NB4 (cell line): Measurements from ENCODE around the gene PPM1L.
"Not testable (repeated sequence)": the region's sequence is repeated elsewhere in the genome, so short reads cannot be mapped to it uniquely, and the experiment has no call there.

ENCODE experiments used
- DNase-seq: peaks from one replicate; pipeline ENCODE4 v3.0.0; 2010; ENCODE audit warnings: low read depth
- H3K4me3 ChIP-seq: one replicate; pipeline ENCODE4 v1.5.1; 2011; ENCODE audit warnings: mild to moderate bottlenecking, low read depth, low read length, moderate library complexity
- MYC ChIP-seq: IDR thresholded peaks from 2 replicates; pipeline ENCODE4 v1.6.1; 2011; ENCODE audit warnings: low read depth, low read length
- POLR2A ChIP-seq: IDR thresholded peaks from 2 replicates; pipeline ENCODE4 v1.6.1; 2011; ENCODE audit warnings: mild to moderate bottlenecking; ENCODE audit not compliant: insufficient read length; ENCODE audit errors: extremely low read depth
- TF ChIP-seq, protein P1 (sequence below): IDR thresholded peaks from one replicate; pipeline ENCODE4 v1.5.1; 2012; ENCODE audit warnings: low read depth, low read length
- TF ChIP-seq, protein P2 (sequence below): IDR thresholded peaks from 2 replicates; pipeline ENCODE4 v1.6.1; 2011; ENCODE audit warnings: low read depth, low read length

Gene PPM1L

GRCh38 chr3:161008086-161008485 is 252.1 kb downstream of the PPM1L start:
- TF ChIP-seq POLR2A (no peak), MYC (no peak)
- TF ChIP-seq, protein P1, sequence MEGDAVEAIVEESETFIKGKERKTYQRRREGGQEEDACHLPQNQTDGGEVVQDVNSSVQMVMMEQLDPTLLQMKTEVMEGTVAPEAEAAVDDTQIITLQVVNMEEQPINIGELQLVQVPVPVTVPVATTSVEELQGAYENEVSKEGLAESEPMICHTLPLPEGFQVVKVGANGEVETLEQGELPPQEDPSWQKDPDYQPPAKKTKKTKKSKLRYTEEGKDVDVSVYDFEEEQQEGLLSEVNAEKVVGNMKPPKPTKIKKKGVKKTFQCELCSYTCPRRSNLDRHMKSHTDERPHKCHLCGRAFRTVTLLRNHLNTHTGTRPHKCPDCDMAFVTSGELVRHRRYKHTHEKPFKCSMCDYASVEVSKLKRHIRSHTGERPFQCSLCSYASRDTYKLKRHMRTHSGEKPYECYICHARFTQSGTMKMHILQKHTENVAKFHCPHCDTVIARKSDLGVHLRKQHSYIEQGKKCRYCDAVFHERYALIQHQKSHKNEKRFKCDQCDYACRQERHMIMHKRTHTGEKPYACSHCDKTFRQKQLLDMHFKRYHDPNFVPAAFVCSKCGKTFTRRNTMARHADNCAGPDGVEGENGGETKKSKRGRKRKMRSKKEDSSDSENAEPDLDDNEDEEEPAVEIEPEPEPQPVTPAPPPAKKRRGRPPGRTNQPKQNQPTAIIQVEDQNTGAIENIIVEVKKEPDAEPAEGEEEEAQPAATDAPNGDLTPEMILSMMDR, result no peak
- TF ChIP-seq, protein P2, sequence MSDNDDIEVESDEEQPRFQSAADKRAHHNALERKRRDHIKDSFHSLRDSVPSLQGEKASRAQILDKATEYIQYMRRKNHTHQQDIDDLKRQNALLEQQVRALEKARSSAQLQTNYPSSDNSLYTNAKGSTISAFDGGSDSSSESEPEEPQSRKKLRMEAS, result no peak
- DNase-seq, result no peak
- H3K4me3 ChIP-seq, result no peak overlapping the region

GRCh38 chr3:161010151-161010550 is 254.1 kb downstream of the PPM1L start:
- not testable (repeated sequence) for DNase-seq, H3K4me3 ChIP-seq

- no peak overlapping the region for H3K4me3 ChIP-seq
- DNase-seq, result no peak
- TF ChIP-seq POLR2A (no peak), MYC (no peak)
- TF ChIP-seq, protein P2, result no peak
- TF ChIP-seq, protein P1, result no peak
Observed at GRCh38 chr3:161014843-161015749, 259.1 kb downstream of the PPM1L start.

DNA sequence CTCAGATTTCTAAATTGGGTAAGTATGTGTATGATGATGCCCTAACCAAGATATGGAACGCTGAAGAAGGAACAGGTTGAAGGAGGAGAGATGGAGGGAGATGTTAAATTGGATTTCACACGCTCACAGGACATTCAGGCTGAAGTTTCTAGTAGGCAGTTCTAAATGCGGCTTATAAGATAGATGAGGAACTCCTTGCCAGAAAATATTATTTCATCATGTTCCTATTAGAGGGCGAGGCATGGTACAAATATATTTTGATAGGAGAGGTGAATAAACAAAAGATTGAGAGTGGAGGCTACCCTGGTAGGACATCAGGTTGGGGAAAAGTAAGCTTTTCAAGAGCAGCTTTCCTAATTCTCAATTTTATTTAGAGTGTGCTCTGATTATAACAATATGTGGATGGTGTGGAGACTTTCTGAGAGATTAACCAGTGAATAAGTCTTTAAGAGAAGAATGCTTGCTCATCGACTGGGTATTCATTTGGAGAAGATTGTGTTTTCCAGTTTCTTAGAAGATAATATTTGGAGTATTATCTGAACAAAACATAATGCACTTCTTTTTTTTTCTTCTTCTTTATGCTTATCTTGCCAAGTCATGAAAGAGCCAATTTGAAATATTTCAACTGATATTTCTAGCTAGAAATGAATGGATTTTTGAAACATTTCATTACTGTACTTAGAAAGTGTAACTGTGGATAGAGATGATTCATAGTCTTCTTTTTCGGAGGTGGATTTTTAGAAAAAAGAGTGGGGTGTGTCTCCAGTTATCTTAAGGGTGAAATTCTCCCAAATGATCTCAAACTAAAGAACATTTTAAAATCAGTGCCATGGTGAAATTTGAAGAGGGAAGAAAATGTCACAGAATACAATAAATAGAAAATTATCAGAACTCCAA is 260.6 kb downstream of the PPM1L start:
- TF ChIP-seq, protein P2, result no peak
- TF ChIP-seq, protein P1, result no peak
- TF ChIP-seq POLR2A (no peak), MYC (no peak)
- H3K4me3 ChIP-seq, result no peak overlapping the region
- DNase-seq, result no peak

GRCh38 chr3:161017971-161018370 is 261.9 kb downstream of the PPM1L start:
- no peak for DNase-seq
- no peak overlapping the region for H3K4me3 ChIP-seq
- TF ChIP-seq, protein P2, result no peak
- no peak for TF ChIP-seq MYC
- TF ChIP-seq, protein P1, result no peak
- no peak for TF ChIP-seq POLR2A

GRCh38 chr3:161020256-161020655 is 264.2 kb downstream of the PPM1L start:
- TF ChIP-seq, protein P1, result no peak
- no peak for TF ChIP-seq POLR2A
- no peak for DNase-seq

More at GRCh38 chr3:161020256-161020655, 264.2 kb downstream of the PPM1L start:
- no peak overlapping the region for H3K4me3 ChIP-seq
